NCI-H2107 treated with DMSO at 0.1 percent for 48 hours (cell line): ENCODE measurements around the gene OR10A2.
"Not testable (repeated sequence)": the region's sequence is repeated elsewhere in the genome, so short reads cannot be mapped to it uniquely, and the experiment has no call there.

Experiments used
- DNase-seq: peaks from one replicate; lab custom pipeline; 2025; ENCODE audit not compliant: unreplicated experiment; lab: John Stamatoyannopoulos, UW

OR10A2 gene

GRCh38 chr11:6882751-6883150 is 19.9 kb downstream of the OR10A2 start:
- DNase-seq, result no peak

- not testable (repeated sequence) for DNase-seq
These were observed 24.9 kb downstream of the OR10A2 start for GRCh38 chr11:6887711-6888110.

- DNase-seq, result no peak
These were observed 26.0 kb downstream of the OR10A2 start for GRCh38 chr11:6888830-6889229.

- no peak for DNase-seq
These were observed 27.0 kb downstream of the OR10A2 start for GRCh38 chr11:6889835-6890234.

GRCh38 chr11:6892400-6892799 is 29.5 kb downstream of the OR10A2 start, which contains the start of gene OR2D2:
OR2D2 (minus strand) TSS chr11:6892500; CDS start chr11:6892500, 0 bp downstream.
- no peak for DNase-seq

GRCh38 chr11:6894097-6894496 is 31.2 kb downstream of the OR10A2 start:
- no peak for DNase-seq

GRCh38 chr11:6895010-6895409 is 32.2 kb downstream of the OR10A2 start:
- no peak for DNase-seq

GRCh38 chr11:6898911-6899310 is 36.1 kb downstream of the OR10A2 start:
- DNase-seq, result no peak

GRCh38 chr11:6900327-6900999 is 37.6 kb downstream of the OR10A2 start:
- no peak for DNase-seq

- not testable (repeated sequence) for DNase-seq
These were observed 41.9 kb downstream of the OR10A2 start for GRCh38 chr11:6904804-6905203.

- DNase-seq, result no peak
These were observed 48.5 kb downstream of the OR10A2 start for GRCh38 chr11:6911378-6911777.

- DNase-seq, result no peak
These were observed 49.1 kb downstream of the OR10A2 start for GRCh38 chr11:6911948-6912347.

GRCh38 chr11:6919698-6920097 is 56.8 kb downstream of the OR10A2 start:
- no peak for DNase-seq

GRCh38 chr11:6920702-6921101 is 57.8 kb downstream of the OR10A2 start, which contains the start of gene OR2D3:
OR2D3 (plus strand) TSS chr11:6921002; CDS start chr11:6921002, 0 bp downstream.
- DNase-seq, result no peak
